IMR-90 (cell line): ENCODE data around the gene MZT2A.

Experiments
- CTCF ChIP-seq: conservative IDR thresholded peaks from 2 replicates; pipeline ENCODE4 v1.5.1; 2012; ENCODE audit warnings: mild to moderate bottlenecking, low read depth, low read length, improper control_type of control experiment
- ELK1 ChIP-seq: fragments of 150-350 bp; IDR thresholded peaks from 2 replicates; pipeline ENCODE4 v1.6.1; 2016; ENCODE audit warnings: low read depth, mild to moderate bottlenecking, low read length, moderate library complexity, borderline replicate concordance
- POLR2A ChIP-seq: IDR thresholded peaks from 2 replicates; pipeline ENCODE4 v1.6.1; 2012; ENCODE audit warnings: mild to moderate bottlenecking, low read depth, low read length

DNA sequence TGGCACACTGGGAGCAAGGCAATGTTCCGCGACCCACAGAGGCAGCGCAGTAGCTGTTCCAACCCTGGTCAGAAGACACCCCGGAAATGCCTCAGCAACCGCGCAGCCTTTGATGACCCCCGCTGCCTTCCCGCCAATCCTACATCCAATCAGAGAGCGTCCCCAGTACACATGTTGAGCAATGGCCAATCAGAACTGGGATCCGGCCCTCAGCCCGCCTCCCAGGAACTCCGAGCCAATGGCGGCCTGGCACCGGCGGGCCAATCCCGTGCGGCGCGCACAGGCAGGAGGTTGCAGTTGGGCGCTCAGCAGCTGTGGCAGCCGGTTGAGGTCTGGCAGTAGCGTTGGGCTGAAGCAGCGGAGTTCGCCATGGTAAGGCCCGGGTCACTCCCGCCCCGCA is 16.4 kb downstream of the MZT2A start, which contains the start of gene TUBA3D:
- TF ChIP-seq POLR2A (no peak), ELK1 (no peak), CTCF (no peak)
